ENCODE data around the gene OLFM1.

Gene OLFM1

GRCh38 chr9:135087489-135087792 is at the start of gene OLFM1:
TSS of gene OLFM1 (plus strand) at chr9:135087668. CDS start at chr9:135087990, 322 bp downstream.
- no peak for DNase-seq (ENCODE audit: low spot score)

- no peak for DNase-seq (ENCODE audit: low spot score)
These were observed 49.1 kb upstream of the OLFM1 start for GRCh38 chr9:135038331-135038730.

DNA sequence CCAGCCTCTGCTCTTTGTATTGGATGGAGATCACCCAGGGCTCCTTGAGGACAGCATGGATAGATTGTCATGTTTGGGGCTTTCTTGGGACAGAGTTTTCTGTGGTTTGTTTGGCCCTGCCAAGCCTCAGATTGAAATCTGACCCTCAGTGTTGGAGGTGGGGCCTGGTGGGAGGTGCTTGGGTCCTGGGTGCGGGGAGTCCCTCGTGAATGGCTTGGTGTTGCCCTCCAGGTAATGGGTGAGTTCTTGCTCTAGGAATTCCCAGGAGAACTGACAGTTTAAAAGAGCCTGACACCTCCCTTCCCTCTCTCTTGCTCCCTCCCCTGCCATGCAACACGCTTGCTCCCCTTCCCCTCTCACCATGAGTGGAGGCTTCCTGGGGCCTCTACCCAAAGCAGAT is 48.6 kb upstream of the OLFM1 start:
- DNase-seq (ENCODE audit: low spot score) = no peak

DNA sequence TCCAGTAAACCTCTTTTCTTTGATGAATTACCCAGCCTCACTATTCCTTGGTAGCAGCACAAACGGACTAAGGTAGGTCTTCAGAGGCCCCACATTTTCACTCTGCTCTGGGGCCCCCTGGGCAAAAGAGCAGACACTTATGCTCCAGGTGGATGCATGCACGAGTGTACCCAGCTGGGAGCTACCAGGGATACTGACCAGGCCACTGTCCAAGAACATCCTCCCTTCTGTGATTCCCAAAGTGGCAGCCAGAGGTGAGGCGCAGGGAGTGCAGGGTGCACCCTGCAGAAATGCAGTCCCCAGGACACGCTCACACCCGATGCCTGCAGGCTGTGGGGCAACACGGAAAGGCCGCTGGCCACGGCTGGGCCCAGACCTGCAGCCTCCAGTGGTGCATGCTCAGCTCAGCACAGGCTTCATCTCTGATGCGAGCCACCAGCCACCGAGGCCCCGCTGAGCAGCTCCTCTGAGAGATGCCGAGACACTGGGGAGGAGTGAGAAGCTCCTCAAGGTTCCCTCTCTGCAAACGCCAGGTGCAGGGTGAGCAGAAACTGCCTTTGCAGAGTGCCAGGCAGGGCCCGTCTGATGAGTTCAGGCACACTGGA is 48.1 kb upstream of the OLFM1 start:
- no peak for DNase-seq (ENCODE audit: low spot score)

- no peak for DNase-seq (ENCODE audit: low spot score)
These were observed 47.4 kb upstream of the OLFM1 start for GRCh38 chr9:135039916-135040645.

GRCh38 chr9:135040892-135041291 is 46.6 kb upstream of the OLFM1 start:
- no peak for DNase-seq (ENCODE audit: low spot score)

DNA sequence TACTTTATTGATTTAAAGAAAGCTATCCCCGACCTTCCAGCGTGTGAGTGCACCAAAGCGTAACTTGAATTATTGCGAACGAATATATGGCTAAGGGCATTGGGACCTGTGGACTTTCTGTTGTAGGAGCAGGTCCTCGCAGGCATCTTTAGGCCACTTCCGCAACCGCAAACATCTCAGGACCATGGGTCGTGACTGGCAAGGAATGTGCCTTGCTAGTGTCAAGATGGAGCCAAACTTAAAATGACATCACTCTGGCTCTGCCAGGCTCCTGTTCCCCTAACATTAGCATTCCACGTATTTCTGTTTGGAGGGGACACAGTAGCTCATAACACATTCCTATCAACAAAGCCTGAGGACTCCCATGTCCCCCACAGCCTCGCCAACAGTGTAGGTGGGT is 44.1 kb upstream of the OLFM1 start:
- DNase-seq (ENCODE audit: low spot score) = no peak

GRCh38 chr9:135045264-135045927 is 42.1 kb upstream of the OLFM1 start:
- no peak for DNase-seq (ENCODE audit: low spot score)

- no peak for DNase-seq (ENCODE audit: low spot score)
These were observed 41.3 kb upstream of the OLFM1 start for GRCh38 chr9:135045928-135046738.

DNA sequence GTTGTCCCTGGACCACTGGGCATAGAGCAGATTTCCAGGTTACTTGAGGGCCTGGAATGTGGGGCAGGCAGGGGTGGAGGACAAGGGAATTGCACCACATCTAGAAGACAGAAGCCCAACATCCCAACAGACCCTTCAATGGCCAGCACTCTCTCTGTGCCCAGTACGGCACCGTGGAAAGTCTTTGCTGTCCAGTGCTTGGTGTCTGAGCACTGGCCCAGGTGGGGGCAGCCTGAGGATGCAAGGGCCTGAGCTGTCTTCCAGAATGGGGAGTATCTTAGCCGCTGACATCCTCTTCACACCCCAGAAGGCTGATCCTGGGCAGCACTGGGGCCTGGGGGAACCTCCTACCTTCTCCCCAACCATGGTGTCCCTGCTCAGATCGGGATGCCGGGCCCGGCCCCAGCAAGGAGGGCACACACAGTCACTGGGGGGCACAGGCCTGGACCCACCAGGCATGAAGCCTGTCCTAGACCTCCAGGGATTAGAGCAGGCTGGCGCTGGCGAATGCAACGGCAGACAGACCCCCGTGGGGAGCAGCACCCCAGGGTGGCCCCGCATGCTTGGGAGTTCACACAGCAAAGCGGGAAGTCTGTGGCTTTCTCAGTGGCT is 40.6 kb upstream of the OLFM1 start:
- no peak for DNase-seq (ENCODE audit: low spot score)

DNA sequence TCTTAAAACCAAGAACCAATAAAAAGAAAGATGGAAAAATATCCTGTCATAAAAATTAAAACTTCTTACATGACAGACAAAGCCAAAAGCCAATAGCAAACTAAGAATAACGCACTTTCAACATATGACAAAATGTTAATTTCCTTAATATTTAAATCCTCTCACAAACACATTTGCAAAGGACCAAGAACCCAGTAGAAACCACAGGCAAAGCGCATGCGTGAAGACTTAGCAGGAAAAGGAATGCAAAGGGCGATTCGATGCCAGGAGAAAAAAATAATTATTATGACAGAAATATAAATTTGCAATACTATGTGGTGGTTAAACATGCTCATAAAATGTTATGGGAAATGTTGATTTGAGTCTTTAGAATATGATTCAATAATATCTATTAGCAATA is 39.9 kb upstream of the OLFM1 start:
- DNase-seq (ENCODE audit: low spot score) = no peak

DNA sequence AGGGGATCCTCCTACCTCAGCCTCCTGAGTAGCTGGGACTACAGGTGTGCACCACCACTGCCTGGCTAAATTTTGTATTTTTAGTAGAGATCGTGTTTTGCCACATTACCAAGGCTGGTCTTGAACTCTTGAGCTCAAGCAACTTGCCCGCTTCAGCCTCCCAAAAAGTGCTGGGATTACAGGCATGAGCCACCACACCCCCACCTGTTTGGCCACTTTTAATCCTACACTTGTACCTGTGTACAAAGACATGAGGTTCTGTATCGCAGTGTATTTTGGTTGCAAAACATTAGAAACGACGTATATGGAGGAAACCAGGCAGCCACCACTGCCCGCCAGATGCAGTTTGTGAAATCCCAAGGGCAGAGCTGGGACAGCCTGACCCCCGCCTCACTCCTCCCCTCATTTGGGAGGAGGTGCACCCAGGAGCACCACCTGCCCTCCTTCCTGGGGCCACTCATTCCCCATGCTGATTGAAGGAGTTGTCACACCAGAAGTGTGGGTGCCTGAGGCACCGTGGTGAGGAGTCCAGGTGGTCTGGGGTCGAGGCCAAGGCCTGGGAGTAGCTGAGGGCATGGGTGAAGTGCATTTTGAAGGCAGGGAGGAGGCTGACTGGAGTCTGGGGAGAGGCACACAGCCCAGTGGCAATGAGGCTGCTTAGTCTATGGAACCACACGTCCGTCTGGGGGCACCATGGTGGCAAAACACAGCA is 39.3 kb upstream of the OLFM1 start:
- no peak for DNase-seq (ENCODE audit: low spot score)

DNA sequence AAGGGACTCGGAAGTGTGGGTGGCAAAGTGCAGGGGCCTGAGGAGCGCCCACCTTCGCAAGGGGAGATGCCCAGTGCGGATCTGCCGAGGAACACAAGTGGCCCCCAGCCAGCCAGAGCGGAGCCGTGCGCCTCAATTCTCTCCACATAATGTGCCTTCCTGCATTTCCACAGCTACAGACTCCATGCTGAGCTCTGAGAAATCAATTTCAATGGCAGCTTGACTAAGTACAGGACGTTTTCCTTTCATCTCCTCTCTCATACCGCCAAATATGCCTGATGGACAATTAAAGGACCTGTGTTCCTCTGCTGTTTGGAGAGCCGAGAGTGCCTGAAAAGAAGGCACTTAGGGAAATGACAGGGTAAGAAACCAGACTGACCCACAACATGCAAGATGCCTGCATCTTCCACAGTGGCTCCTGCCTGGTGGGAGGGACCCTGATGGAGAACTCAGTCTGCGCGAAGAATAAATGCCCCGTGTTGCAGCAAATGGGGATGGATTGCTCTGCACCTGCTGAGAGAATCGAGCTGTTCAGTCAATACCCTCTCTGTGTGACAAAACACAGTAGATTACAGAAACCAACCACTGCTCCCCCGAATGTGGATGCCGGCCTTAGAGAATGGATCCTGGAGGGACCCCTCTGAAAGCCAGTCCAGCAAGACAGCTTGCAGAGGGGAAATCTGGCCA is 38.6 kb upstream of the OLFM1 start:
- DNase-seq (ENCODE audit: low spot score) = no peak

DNA sequence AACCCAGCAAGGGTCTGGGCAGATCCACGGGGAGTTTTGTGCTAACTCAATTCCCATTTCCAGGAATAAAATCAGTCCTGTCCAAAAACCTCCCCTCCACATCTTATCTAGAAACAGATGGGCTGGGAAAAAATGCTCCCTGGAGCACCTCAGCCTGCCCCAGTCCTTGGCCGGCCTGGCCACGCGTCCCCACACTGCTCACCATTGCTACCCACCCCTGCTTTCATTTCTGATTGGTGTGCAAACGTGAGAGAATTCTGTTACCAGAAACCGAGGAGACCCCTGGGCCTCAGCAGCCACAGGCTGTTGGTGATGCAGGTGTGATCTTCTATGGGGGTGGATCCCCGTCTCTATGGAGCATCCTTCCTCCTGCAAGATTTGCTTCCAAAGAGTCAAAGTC is 38.0 kb upstream of the OLFM1 start:
- DNase-seq (ENCODE audit: low spot score) = no peak

- DNase-seq (ENCODE audit: low spot score) = no peak
These were observed 37.1 kb upstream of the OLFM1 start for GRCh38 chr9:135050072-135050990.

GRCh38 chr9:135051316-135052038 is 36.0 kb upstream of the OLFM1 start:
- no peak for DNase-seq (ENCODE audit: low spot score)

GRCh38 chr9:135053133-135053532 is 34.3 kb upstream of the OLFM1 start:
- DNase-seq (ENCODE audit: low spot score) = no peak

- DNase-seq (ENCODE audit: low spot score) = no peak
These were observed 32.3 kb upstream of the OLFM1 start for GRCh38 chr9:135055181-135055580.

DNA sequence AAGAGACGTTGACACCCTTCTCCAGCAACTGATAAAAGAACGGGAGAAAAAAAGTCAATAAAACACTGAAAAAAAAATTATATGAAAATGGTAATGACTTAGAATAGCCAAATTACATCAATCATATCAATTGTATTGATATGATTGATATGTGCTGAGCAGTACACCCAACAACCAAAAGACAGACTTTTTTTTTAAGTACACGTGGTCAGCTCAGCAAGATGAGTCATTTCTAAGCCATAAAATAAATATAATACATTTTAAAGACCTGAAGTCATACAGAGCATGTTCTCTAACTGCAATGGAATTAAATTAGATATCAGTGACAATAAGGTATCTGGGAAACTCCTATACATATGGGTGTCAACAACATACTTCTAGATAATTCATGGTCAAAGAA is 30.9 kb upstream of the OLFM1 start:
- no peak for DNase-seq (ENCODE audit: low spot score)

Measured in CD4-positive, alpha-beta T cell treated with Interleukin-2 at 100 ng/mL for 4 hours (primary cell).